ENCODE measurements around the gene COL5A1. TPM values are rescaled to one million over a fixed set of nuclear protein-coding genes. Genes with fewer than 3 reads are reported as not detected.

Gene COL5A1
- total RNA-seq, 2 donors from 2014 or later: 10.9 to 21.7 TPM

DNA sequence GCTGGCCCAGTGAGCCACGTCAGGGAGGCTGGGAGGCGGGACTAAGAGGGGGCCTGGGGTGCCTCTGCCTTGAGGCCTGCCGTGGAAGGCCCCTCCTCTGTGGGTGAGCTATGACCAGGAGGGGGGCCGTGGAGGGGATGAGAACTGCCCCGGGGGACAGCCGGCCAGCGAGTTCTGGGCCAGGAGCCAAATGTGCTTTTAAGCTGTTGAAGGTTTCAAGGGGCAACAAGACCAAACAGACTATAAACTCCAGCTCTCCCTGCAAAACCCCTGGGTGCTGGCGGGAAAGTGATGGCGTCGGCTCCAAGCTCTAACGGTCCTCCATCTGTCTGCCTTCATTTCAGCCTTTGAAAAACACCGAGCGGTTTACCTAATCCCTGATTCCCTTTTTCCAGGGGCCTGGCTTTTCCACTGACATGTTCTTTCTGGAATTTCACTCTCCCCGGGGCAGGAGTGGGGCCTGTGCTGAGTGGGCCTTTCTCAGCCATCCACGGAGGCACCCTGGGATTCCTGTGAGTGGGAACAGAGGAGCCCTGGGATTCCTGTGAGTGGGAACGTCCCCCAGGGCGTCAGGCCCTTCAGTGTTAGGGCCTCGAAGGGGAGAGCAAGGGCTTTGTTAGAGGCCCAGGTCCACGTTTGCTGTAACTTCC lies 65.6 kb downstream of the COL5A1 start:
- peak overlapping the region; percentile 69 for H3K27ac ChIP-seq
- H3K27me3 ChIP-seq: no peaks in the 10 kb centered on the region
- no peaks in the 10 kb centered on the region for H3K36me3 ChIP-seq
- no peak overlapping the region for H3K9ac ChIP-seq (ENCODE audit: low read depth in 2 of 2, low read length in 2 of 2)
- H3K4me1 ChIP-seq: no peaks in the 10 kb centered on the region
- peak; percentile 68 for DNase-seq
- TF ChIP-seq CTCF (IDR thresholded peaks at IDR 0.05): no peak
- no peak overlapping the region for H3K4me3 ChIP-seq
- intact Hi-C loops (cut with DNase I): no loop called here
- no peaks in the 10 kb centered on the region for H3K9me3 ChIP-seq

GRCh38 chr9:134707731-134708671 lies 66.4 kb downstream of the COL5A1 start:
- no peak for DNase-seq

GRCh38 chr9:134708672-134709038 lies 67.1 kb downstream of the COL5A1 start:
- intact Hi-C loops (cut with DNase I): no loop called here
- no peak overlapping the region for H3K27ac ChIP-seq
- no peak overlapping the region for H3K9ac ChIP-seq (ENCODE audit: low read depth in 2 of 2, low read length in 2 of 2)
- H3K4me1 ChIP-seq: no peaks in the 10 kb centered on the region
- no peaks in the 10 kb centered on the region for H3K9me3 ChIP-seq
- no peak for TF ChIP-seq CTCF (IDR thresholded peaks at IDR 0.05)
- no peaks in the 10 kb centered on the region for H3K27me3 ChIP-seq
- no peak for DNase-seq
- no peaks in the 10 kb centered on the region for H3K36me3 ChIP-seq
- H3K4me3 ChIP-seq: no peak overlapping the region

More at GRCh38 chr9:134707731-134708671, 66.4 kb downstream of the COL5A1 start:
- H3K27ac ChIP-seq: peak overlapping the region; percentile 69
- H3K36me3 ChIP-seq: no peaks in the 10 kb centered on the region
- H3K4me3 ChIP-seq: no peak overlapping the region
- H3K27me3 ChIP-seq: no peaks in the 10 kb centered on the region
- peak overlapping the region in 1 of 2 donors; percentile 7 for H3K9ac ChIP-seq (ENCODE audit: low read depth in 2 of 2, low read length in 2 of 2)
- intact Hi-C loops (cut with DNase I): no loop called here
- no peaks in the 10 kb centered on the region for H3K9me3 ChIP-seq
- no peak for TF ChIP-seq CTCF (IDR thresholded peaks at IDR 0.05)
- H3K4me1 ChIP-seq: no peaks in the 10 kb centered on the region

DNA sequence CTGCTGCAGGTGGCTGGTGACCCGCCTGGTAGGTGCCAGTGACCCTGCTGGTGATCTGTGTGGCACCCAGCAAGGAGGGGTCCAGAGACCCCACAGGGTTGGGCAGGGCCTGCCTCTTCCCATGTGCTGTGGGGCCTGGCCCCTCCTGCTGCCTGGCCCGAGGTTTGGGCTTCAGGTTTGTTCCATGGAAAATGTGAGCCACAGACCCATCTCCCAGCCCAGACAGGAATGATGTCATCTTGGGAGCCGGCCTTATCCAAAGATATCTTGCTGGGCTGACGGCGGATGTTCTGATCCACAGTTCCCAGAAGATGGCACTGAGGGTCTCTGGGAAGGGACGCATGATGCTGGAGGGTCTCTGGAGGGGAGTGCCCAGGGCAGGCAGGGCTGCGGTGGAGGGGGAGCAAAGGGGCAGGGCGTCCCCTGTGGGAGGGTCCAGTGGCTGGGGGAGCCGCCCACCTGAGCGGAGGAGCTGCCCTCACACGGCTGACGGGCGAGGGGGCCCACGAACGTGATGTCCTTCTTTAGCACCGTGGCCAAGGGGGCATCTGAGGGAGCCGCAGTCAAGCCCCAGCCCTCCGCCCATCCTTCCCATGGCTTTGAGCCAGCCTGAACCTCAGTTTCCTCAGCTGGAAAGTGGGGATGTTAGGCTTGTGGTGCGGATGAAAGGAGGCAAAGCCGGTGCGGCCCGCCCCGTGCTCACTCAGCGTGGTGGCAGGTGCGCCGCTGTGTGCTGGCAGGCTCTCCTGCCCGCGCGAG lies 68.1 kb downstream of the COL5A1 start:
- TF ChIP-seq CTCF (IDR thresholded peaks at IDR 0.05): no peak
- H3K4me1 ChIP-seq: no peaks in the 10 kb centered on the region
- H3K9me3 ChIP-seq: no peaks in the 10 kb centered on the region
- H3K9ac ChIP-seq (ENCODE audit: low read depth in 2 of 2, low read length in 2 of 2): no peak overlapping the region
- H3K36me3 ChIP-seq: no peaks in the 10 kb centered on the region
- no peak overlapping the region for H3K27ac ChIP-seq
- H3K4me3 ChIP-seq: no peak overlapping the region
- no peak for DNase-seq
- intact Hi-C loops (cut with DNase I): no loop called here
- H3K27me3 ChIP-seq: no peaks in the 10 kb centered on the region

DNA sequence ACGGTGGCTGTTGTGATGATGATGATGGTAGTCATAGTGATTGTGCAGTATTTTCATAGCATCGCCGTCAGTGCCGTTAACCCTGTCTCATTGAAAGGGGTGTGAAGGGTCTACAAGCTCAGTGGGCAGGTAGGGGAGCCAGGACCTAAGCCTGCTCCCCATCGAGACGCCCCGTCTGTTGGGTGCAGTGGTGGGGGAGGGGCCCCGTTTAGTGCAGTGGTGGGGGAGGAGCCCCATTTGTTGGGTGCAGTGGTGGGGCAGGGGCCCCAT lies 68.6 kb downstream of the COL5A1 start:
- no peaks in the 10 kb centered on the region for H3K27me3 ChIP-seq
- H3K27ac ChIP-seq: no peak overlapping the region
- no peak overlapping the region for H3K9ac ChIP-seq (ENCODE audit: low read depth in 2 of 2, low read length in 2 of 2)
- DNase-seq: no peak
- no peaks in the 10 kb centered on the region for H3K36me3 ChIP-seq
- TF ChIP-seq CTCF (IDR thresholded peaks at IDR 0.05): no peak
- no peaks in the 10 kb centered on the region for H3K9me3 ChIP-seq
- no peaks in the 10 kb centered on the region for H3K4me1 ChIP-seq
- intact Hi-C loops (cut with DNase I): no loop called here
- no peak overlapping the region for H3K4me3 ChIP-seq

Measured in colonic mucosa (tissue), 4 donors.